HAP-1 (cell line): ENCODE data around the gene DOCK9.
A peak's percentile ranks its signal among the peaks of the same experiment; 100 is the strongest.

Source experiments
- DNase-seq, 2 experiments: peaks; one replicate each; pipeline ENCODE4 v3.0.0-alpha.2; 2016 to 2020; ENCODE audit warnings: low spot score in 2 of 2
- H3K27me3 ChIP-seq: fragments of 250-450 bp; sonication (Bioruptor Pico); 2 replicates; pipeline ENCODE4 v1.5.1; 2020; ENCODE audit warnings: low read depth, mild to moderate bottlenecking, moderate library complexity
- H3K36me3 ChIP-seq: fragments of 250-450 bp; sonication (Bioruptor Pico); replicated peaks from 2 replicates; pipeline ENCODE4 v1.5.1; 2020; ENCODE audit warnings: mild to moderate bottlenecking
- H3K4me1 ChIP-seq: fragments of 250-450 bp; sonication (Bioruptor Pico); 2 replicates; pipeline ENCODE4 v1.5.1; 2020; ENCODE audit warnings: mild to moderate bottlenecking
- H3K4me3 ChIP-seq: fragments of 250-450 bp; sonication (Bioruptor Pico); 2 replicates; pipeline ENCODE4 v1.5.1; 2020; ENCODE audit warnings: mild to moderate bottlenecking, moderate library complexity
- H3K9me3 ChIP-seq: fragments of 250-450 bp; sonication (Bioruptor Pico); 2 replicates; pipeline ENCODE4 v1.5.1; 2020; ENCODE audit warnings: mild to moderate bottlenecking, moderate library complexity
- in situ Hi-C: fragments of 300-500 bp; cut with MboI; formaldehyde crosslinking; loops from 3 replicates; pipeline ENCODE4 v1.14.3; 2020; ENCODE audit warnings: low sequenced_read_pairs, inconsistent platforms, mixed read lengths

Gene DOCK9

GRCh38 chr13:98881390-98881789 is 96.5 kb downstream of the DOCK9 start:
- Histone ChIP-seq H3K9me3 (no peaks in the 10 kb centered on the region), H3K4me3 (no peak overlapping the region), H3K36me3 (peaks cover 14% of the 10 kb centered on the region), H3K4me1 (no peaks in the 10 kb centered on the region), H3K27me3 (no peaks in the 10 kb centered on the region)
- DNase-seq = no peak
- in situ Hi-C loops = no loop called here

- in situ Hi-C loops = no loop called here
- no peak for DNase-seq
- H3K4me1 ChIP-seq = peaks cover 3% of the 10 kb centered on the region
- no peaks in the 10 kb centered on the region for H3K9me3 ChIP-seq
- H3K36me3 ChIP-seq = peaks cover 14% of the 10 kb centered on the region
- no peak overlapping the region for H3K4me3 ChIP-seq
- no peaks in the 10 kb centered on the region for H3K27me3 ChIP-seq
Measured at GRCh38 chr13:98880677-98881076, 97.2 kb downstream of the DOCK9 start.

GRCh38 chr13:98879957-98880356 is 97.9 kb downstream of the DOCK9 start:
- peaks cover 11% of the 10 kb centered on the region for H3K4me1 ChIP-seq
- no peak for DNase-seq
- peaks cover 14% of the 10 kb centered on the region for H3K36me3 ChIP-seq
- H3K9me3 ChIP-seq = no peaks in the 10 kb centered on the region
- no peak overlapping the region for H3K4me3 ChIP-seq
- H3K27me3 ChIP-seq = no peaks in the 10 kb centered on the region
- in situ Hi-C loops = no loop called here

- H3K4me1 ChIP-seq = peaks cover 19% of the 10 kb centered on the region
- no peaks in the 10 kb centered on the region for H3K27me3 ChIP-seq
- in situ Hi-C loops = no loop called here
- H3K36me3 ChIP-seq = peaks cover 14% of the 10 kb centered on the region; the same call in 1 of the 2 replicates
- H3K9me3 ChIP-seq = no peaks in the 10 kb centered on the region
- H3K4me3 ChIP-seq = no peak overlapping the region
- DNase-seq = no peak
Measured at GRCh38 chr13:98879127-98879520, 98.7 kb downstream of the DOCK9 start.

- in situ Hi-C loops = no loop called here
Measured at GRCh38 chr13:98878486-98879126, 99.3 kb downstream of the DOCK9 start.

GRCh38 chr13:98877936-98878335 is 99.9 kb downstream of the DOCK9 start:
- DNase-seq = no peak
- Histone ChIP-seq H3K9me3 (no peaks in the 10 kb centered on the region; the same call in 1 of the 2 replicates), H3K4me1 (peaks cover 21% of the 10 kb centered on the region), H3K36me3 (peaks cover 14% of the 10 kb centered on the region; the same call in 1 of the 2 replicates), H3K4me3 (no peak overlapping the region), H3K27me3 (no peaks in the 10 kb centered on the region)
- in situ Hi-C loops = no loop called here

More at GRCh38 chr13:98878486-98879126, 99.3 kb downstream of the DOCK9 start:
- H3K9me3 ChIP-seq = no peaks in the 10 kb centered on the region; the same call in 1 of the 2 replicates
- no peak for DNase-seq
- no peaks in the 10 kb centered on the region for H3K27me3 ChIP-seq
- H3K36me3 ChIP-seq = peaks cover 14% of the 10 kb centered on the region; the same call in 1 of the 2 replicates
- H3K4me3 ChIP-seq = no peak overlapping the region
- H3K4me1 ChIP-seq = peaks cover 21% of the 10 kb centered on the region

- Histone ChIP-seq H3K36me3 (peaks cover 14% of the 10 kb centered on the region; the same call in 1 of the 2 replicates), H3K4me3 (no peak overlapping the region), H3K27me3 (no peaks in the 10 kb centered on the region), H3K9me3 (no peaks in the 10 kb centered on the region; the same call in 1 of the 2 replicates), H3K4me1 (peaks cover 21% of the 10 kb centered on the region)
- in situ Hi-C loops = no loop called here
- DNase-seq = no peak
Measured at GRCh38 chr13:98877466-98877865, 100.4 kb downstream of the DOCK9 start.

GRCh38 chr13:98875146-98875729 is 102.6 kb downstream of the DOCK9 start:
- H3K4me3 ChIP-seq = no peak overlapping the region

GRCh38 chr13:98874029-98874397 is 103.9 kb downstream of the DOCK9 start:
- H3K36me3 ChIP-seq = no peaks in the 10 kb centered on the region
- H3K27me3 ChIP-seq = no peaks in the 10 kb centered on the region
- H3K4me1 ChIP-seq = peaks cover 21% of the 10 kb centered on the region
- peak in 1 of 2 experiments; percentile 13 for DNase-seq
- H3K4me3 ChIP-seq = no peak overlapping the region
- no peaks in the 10 kb centered on the region; the same call in 1 of the 2 replicates for H3K9me3 ChIP-seq
- in situ Hi-C loops = no loop called here

More at GRCh38 chr13:98875146-98875729, 102.6 kb downstream of the DOCK9 start:
- in situ Hi-C loops = no loop called here
- Histone ChIP-seq H3K9me3 (no peaks in the 10 kb centered on the region; the same call in 1 of the 2 replicates), H3K36me3 (peaks cover 5% of the 10 kb centered on the region; the same call in 1 of the 2 replicates), H3K4me1 (peaks cover 21% of the 10 kb centered on the region), H3K27me3 (no peaks in the 10 kb centered on the region)
- DNase-seq = peak; percentile 28 to 67

- Histone ChIP-seq H3K4me3 (no peak overlapping the region), H3K36me3 (no peaks in the 10 kb centered on the region), H3K4me1 (peaks cover 21% of the 10 kb centered on the region), H3K27me3 (no peaks in the 10 kb centered on the region), H3K9me3 (no peaks in the 10 kb centered on the region; the same call in 1 of the 2 replicates)
- in situ Hi-C loops = no loop called here
- no peak for DNase-seq
Measured at GRCh38 chr13:98873377-98874028, 104.4 kb downstream of the DOCK9 start.

GRCh38 chr13:98871727-98872126 is 106.1 kb downstream of the DOCK9 start:
- in situ Hi-C loops = no loop called here
- H3K36me3 ChIP-seq = no peaks in the 10 kb centered on the region

GRCh38 chr13:98869408-98870090 is 108.3 kb downstream of the DOCK9 start:
- Histone ChIP-seq H3K4me3 (no peak overlapping the region), H3K36me3 (no peaks in the 10 kb centered on the region; the same call in 1 of the 2 replicates), H3K9me3 (no peaks in the 10 kb centered on the region; the same call in 1 of the 2 replicates), H3K27me3 (no peaks in the 10 kb centered on the region), H3K4me1 (peaks cover 6% of the 10 kb centered on the region)
- DNase-seq = no peak
- in situ Hi-C loops = no loop called here

More at GRCh38 chr13:98871727-98872126, 106.1 kb downstream of the DOCK9 start:
- Histone ChIP-seq H3K4me3 (no peak overlapping the region), H3K27me3 (no peaks in the 10 kb centered on the region), H3K4me1 (peaks cover 21% of the 10 kb centered on the region), H3K9me3 (no peaks in the 10 kb centered on the region; the same call in 1 of the 2 replicates)
- no peak for DNase-seq

GRCh38 chr13:98868932-98869331 is 108.9 kb downstream of the DOCK9 start:
- H3K36me3 ChIP-seq = no peaks in the 10 kb centered on the region; the same call in 1 of the 2 replicates
- H3K9me3 ChIP-seq = no peaks in the 10 kb centered on the region; the same call in 1 of the 2 replicates
- H3K4me3 ChIP-seq = no peak overlapping the region
- in situ Hi-C loops = no loop called here
- no peak for DNase-seq
- no peaks in the 10 kb centered on the region for H3K27me3 ChIP-seq
- peaks cover under 1% of the 10 kb centered on the region; the same call in 1 of the 2 replicates for H3K4me1 ChIP-seq
